H9 (cell line): ENCODE results near the gene TCF7L1. TPM values are rescaled to one million over a fixed set of nuclear protein-coding genes. Genes with fewer than 3 reads are reported as not detected.

ENCODE experiments used
- DNase-seq: peaks from one replicate; pipeline ENCODE4 v3.0.0-alpha.2; 2017
- H2AFZ ChIP-seq: one replicate; pipeline ENCODE4 v1.6.1; 2013; ENCODE audit warnings: mild to moderate bottlenecking, low read length, control low read depth, moderate library complexity
- H2AK5ac ChIP-seq: 2 replicates; pipeline ENCODE4 v1.6.1; 2013; ENCODE audit warnings: low read length, control low read depth, mixed read lengths; ENCODE audit not compliant: insufficient read length
- H2BK120ac ChIP-seq: one replicate; pipeline ENCODE4 v1.6.1; 2013; ENCODE audit warnings: low read depth, mild to moderate bottlenecking, low read length, control low read depth, inconsistent platforms; ENCODE audit not compliant: poor library complexity, severe bottlenecking
- H2BK12ac ChIP-seq: 2 replicates; pipeline ENCODE4 v1.6.1; 2013; ENCODE audit warnings: low read length, control low read depth, mixed read lengths, low read depth; ENCODE audit not compliant: insufficient read length
- H2BK15ac ChIP-seq: 2 replicates; pipeline ENCODE4 v1.6.1; 2013; ENCODE audit warnings: low read depth, low read length, control low read depth
- H2BK20ac ChIP-seq: one replicate; pipeline ENCODE4 v1.6.1; 2013; ENCODE audit warnings: low read depth, mild to moderate bottlenecking, low read length, control low read depth, inconsistent platforms; ENCODE audit not compliant: poor library complexity, severe bottlenecking
- H2BK5ac ChIP-seq: 2 replicates; pipeline ENCODE4 v1.6.1; 2013; ENCODE audit warnings: low read length, control low read depth, mixed read lengths; ENCODE audit not compliant: insufficient read length
- H3K14ac ChIP-seq: 2 replicates; pipeline ENCODE4 v1.6.1; 2013; ENCODE audit warnings: low read length, control low read depth; ENCODE audit not compliant: insufficient read depth
- H3K18ac ChIP-seq: 2 replicates; pipeline ENCODE4 v1.6.1; 2013; ENCODE audit warnings: low read depth, mild to moderate bottlenecking, mixed read lengths, low read length, control low read depth; ENCODE audit not compliant: insufficient read length
- H3K23ac ChIP-seq: 2 replicates; pipeline ENCODE4 v1.6.1; 2013; ENCODE audit warnings: low read length, control low read depth, mixed read lengths, low read depth; ENCODE audit not compliant: insufficient read length
- H3K23me2 ChIP-seq: 2 replicates; pipeline ENCODE4 v1.6.1; 2013; ENCODE audit warnings: low read depth, mild to moderate bottlenecking, mixed read lengths, low read length, control low read depth; ENCODE audit not compliant: insufficient read length, poor library complexity, severe bottlenecking
- H3K27ac ChIP-seq: 2 replicates; pipeline ENCODE4 v1.5.1; 2013; ENCODE audit warnings: low read length, control low read depth, mixed read lengths, low read depth; ENCODE audit not compliant: insufficient read length
- H3K27me3 ChIP-seq: 2 replicates; pipeline ENCODE4 v1.6.1; 2013; ENCODE audit warnings: low read length, control low read depth, inconsistent platforms; ENCODE audit not compliant: insufficient read depth
- H3K4ac ChIP-seq: 2 replicates; pipeline ENCODE4 v1.6.1; 2013; ENCODE audit warnings: low read depth, mild to moderate bottlenecking, control low read depth, inconsistent platforms, low read length, moderate library complexity
- H3K4me1 ChIP-seq: 2 replicates; pipeline ENCODE4 v1.6.1; 2013; ENCODE audit warnings: low read length, control low read depth, inconsistent platforms; ENCODE audit not compliant: insufficient read depth
- H3K4me2 ChIP-seq: 2 replicates; pipeline ENCODE4 v1.6.1; 2013; ENCODE audit warnings: low read length, control low read depth, mixed read lengths; ENCODE audit not compliant: insufficient read length, insufficient read depth
- H3K56ac ChIP-seq: 2 replicates; pipeline ENCODE4 v1.6.1; 2013; ENCODE audit warnings: low read depth, mild to moderate bottlenecking, mixed read lengths, low read length, control low read depth; ENCODE audit not compliant: insufficient read length
- H3K79me1 ChIP-seq: 2 replicates; pipeline ENCODE4 v1.6.1; 2013; ENCODE audit warnings: low read depth, mild to moderate bottlenecking, moderate library complexity, low read length, control low read depth, inconsistent platforms; ENCODE audit not compliant: insufficient read depth, poor library complexity, severe bottlenecking
- H3K79me2 ChIP-seq: 2 replicates; pipeline ENCODE4 v1.6.1; 2013; ENCODE audit warnings: low read length, control low read depth, inconsistent platforms; ENCODE audit not compliant: insufficient read depth
- H3K9ac ChIP-seq: 2 replicates; pipeline ENCODE4 v1.6.1; 2013; ENCODE audit warnings: low read length, control low read depth, mixed read lengths; ENCODE audit not compliant: insufficient read length; ENCODE audit errors: extremely low read depth
- H3K9me3 ChIP-seq: one replicate; pipeline ENCODE4 v1.6.1; 2013; ENCODE audit warnings: low read depth, low read length, inconsistent platforms; ENCODE audit not compliant: control insufficient read depth
- H3T11ph ChIP-seq: one replicate; pipeline ENCODE4 v1.6.1; 2013; ENCODE audit warnings: mild to moderate bottlenecking, low read length, control low read depth, inconsistent platforms
- H4K20me1 ChIP-seq: one replicate; pipeline ENCODE4 v1.6.1; 2013; ENCODE audit not compliant: control insufficient read depth, insufficient read length, insufficient read depth
- H4K5ac ChIP-seq: 2 replicates; pipeline ENCODE4 v1.6.1; 2013; ENCODE audit warnings: low read depth, mild to moderate bottlenecking, mixed read lengths, low read length, control low read depth; ENCODE audit not compliant: insufficient read length
- H4K8ac ChIP-seq: replicated peaks from 2 replicates; pipeline ENCODE4 v1.6.1; 2013; ENCODE audit warnings: low read length, control low read depth, mixed read lengths, low read depth; ENCODE audit not compliant: insufficient read length
- H4K91ac ChIP-seq: 2 replicates; pipeline ENCODE4 v1.6.1; 2013; ENCODE audit warnings: low read depth, mild to moderate bottlenecking, moderate library complexity, mixed read lengths, low read length, control low read depth; ENCODE audit not compliant: insufficient read length
- H3K27ac Mint-ChIP-seq, 3 experiments: 2 replicates in 2 of 3; 3 replicates in 1 of 3; pipeline ENCODE4 v1.8.0; 2020 to 2021; ENCODE audit warnings: mixed read lengths in 3 of 3, mild to moderate bottlenecking in 1 of 3, moderate library complexity in 1 of 3
- H3K27me3 Mint-ChIP-seq: 2 replicates; pipeline ENCODE4 v1.8.0; 2021; ENCODE audit warnings: low read depth, mild to moderate bottlenecking, moderate library complexity, mixed read lengths
- H3K36me3 Mint-ChIP-seq, 3 experiments: 2 replicates in 2 of 3; 3 replicates in 1 of 3; pipeline ENCODE4 v1.8.0; 2020 to 2021; ENCODE audit warnings: low read depth in 3 of 3, mixed read lengths in 3 of 3; ENCODE audit not compliant: insufficient read depth in 1 of 3
- H3K4me1 Mint-ChIP-seq, 2 experiments: 2 replicates each; pipeline ENCODE4 v1.8.0; 2020; ENCODE audit warnings: mixed read lengths in 2 of 2
- H3K4me3 Mint-ChIP-seq, 2 experiments: 2 replicates in 1 of 2; 3 replicates in 1 of 2; pipeline ENCODE4 v1.8.0; 2020 to 2021; ENCODE audit warnings: mild to moderate bottlenecking in 2 of 2, mixed read lengths in 2 of 2, moderate library complexity in 1 of 2
- H3K9me3 Mint-ChIP-seq, 2 experiments: 2 replicates in 1 of 2; 3 replicates in 1 of 2; pipeline ENCODE4 v1.8.0; 2020; ENCODE audit warnings: mild to moderate bottlenecking in 2 of 2, mixed read lengths in 2 of 2, moderate library complexity in 1 of 2
- CTCF ChIP-seq: fragments of 200-600 bp; sonication (generic); conservative IDR thresholded peaks from 3 replicates; pipeline ENCODE4 v1.8.0; 2021; ENCODE audit warnings: antibody characterized with exemption, mild to moderate bottlenecking
- WGBS: extraction: QIAGEN DNeasy Blood & Tissue Kit; methylation state at CpG from one replicate; pipeline ENCODE4 v1.1.7; 2013; ENCODE audit warnings: missing lambda C conversion rate, low lambda C conversion rate, mixed read lengths; ENCODE audit not compliant: insufficient read length; ENCODE audit errors: extremely low coverage; 5-methylcytosine and 5-hydroxymethylcytosine counted together
- total RNA-seq: library from RNA; stranded (reverse); gene quantifications from 2 replicates; pipeline ENCODE4 v1.2.1, GENCODE V29; 2021

Gene TCF7L1
- total RNA-seq, 1 experiment from 2014 or later, result 112 TPM

- WGBS, result no CpG with 5 or more reads among the region's 10 CpGs
- no peak overlapping the region for H3K27ac ChIP-seq
- H3K4me1 ChIP-seq, result peaks cover 3% of the 10 kb centered on the region; the same call in 1 of the 2 replicates
- no peaks in the 10 kb centered on the region for H3K79me2 ChIP-seq
- no peak overlapping the region for H3K14ac ChIP-seq
- H2BK5ac ChIP-seq, result no peak overlapping the region
- no peak overlapping the region for H2BK120ac ChIP-seq
- H3K18ac ChIP-seq, result no peak overlapping the region
- H4K8ac ChIP-seq, result no peak overlapping the region
- H3K23me2 ChIP-seq, result no peaks in the 10 kb centered on the region
- no peak overlapping the region for H3K56ac ChIP-seq
- H2AFZ ChIP-seq, result no peak overlapping the region
- no peak overlapping the region for H4K91ac ChIP-seq
- H3K4ac ChIP-seq, result no peak overlapping the region
- H2AK5ac ChIP-seq, result no peak overlapping the region
- H2BK20ac ChIP-seq, result no peak overlapping the region
- TF ChIP-seq CTCF, result no peak
- no peaks in the 10 kb centered on the region for H3K27me3 ChIP-seq
- no peak for DNase-seq
- Mint-ChIP-seq H3K4me1 (peaks cover 34 to 35% of the 10 kb centered on the region in 2 experiments), H3K4me3 (no peak overlapping the region), H3K27me3 (no peaks in the 10 kb centered on the region), H3K36me3 (peaks cover 36 to 72% (median 66%) of the 10 kb centered on the region in 3 experiments; a peak in 6 of 7 replicates), H3K9me3 (peaks cover 0 to 6% of the 10 kb centered on the region in 2 experiments; a peak in 1 of 5 replicates), H3K27ac (peak overlapping the region; percentile 50 to 89 (median 66); a peak in 3 of 7 replicates)
- H4K20me1 ChIP-seq, result no peaks in the 10 kb centered on the region
- H3K9ac ChIP-seq, result no peak overlapping the region
- H3K79me1 ChIP-seq, result no peaks in the 10 kb centered on the region
- H3K9me3 ChIP-seq, result no peaks in the 10 kb centered on the region
- no peak overlapping the region for H3K23ac ChIP-seq
- H2BK12ac ChIP-seq, result no peak overlapping the region
- H3K4me2 ChIP-seq, result no peak overlapping the region
- H2BK15ac ChIP-seq, result no peak overlapping the region
- H3T11ph ChIP-seq, result no peak overlapping the region
- no peak overlapping the region for H4K5ac ChIP-seq
These were observed 155.1 kb downstream of the TCF7L1 start for GRCh38 chr2:85288244-85288725.
